ENCODE results near the gene GLI1.

DNA sequence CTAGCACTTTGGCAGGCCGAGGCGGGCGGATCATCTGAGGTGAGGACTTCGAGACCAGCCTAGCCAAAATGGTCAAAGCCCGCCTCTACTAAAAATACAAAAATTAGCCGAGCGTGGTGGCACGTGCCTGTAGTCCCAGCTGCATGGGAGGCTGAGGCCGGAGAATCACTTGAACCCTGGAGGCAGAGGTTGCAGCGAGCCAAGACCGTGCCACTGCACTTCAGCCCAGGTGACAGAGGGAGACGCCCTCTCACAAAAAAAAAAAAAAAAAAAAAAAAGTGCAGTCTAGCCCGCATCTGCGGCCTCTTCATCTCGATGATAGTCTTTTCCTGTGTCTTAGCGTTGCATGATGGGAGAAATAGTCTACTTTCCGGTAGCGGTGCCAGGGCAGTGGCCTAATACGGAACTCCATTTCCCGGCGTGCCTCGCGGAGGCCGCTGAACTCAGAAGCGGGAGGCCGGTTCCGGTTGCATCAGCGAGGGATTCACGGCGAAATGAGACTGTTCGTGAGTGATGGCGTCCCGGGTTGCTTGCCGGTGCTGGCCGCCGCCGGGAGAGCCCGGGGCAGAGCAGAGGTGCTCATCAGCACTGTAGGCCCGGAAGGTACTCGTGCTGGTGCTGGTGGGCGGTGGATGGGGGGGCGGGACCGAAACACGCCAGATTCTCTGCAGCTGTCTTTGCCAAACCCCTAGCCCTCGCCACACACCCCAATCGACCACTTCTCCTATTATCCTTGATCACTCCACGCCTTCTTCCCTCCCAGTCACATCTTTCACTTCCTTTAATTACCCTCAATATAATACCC, 28.2 kb downstream of the GLI1 start, which contains the start of gene MARS1:
- peak; percentile 40 to 53 for TF ChIP-seq POLR2A (IDR thresholded peaks at IDR 0.05)
- TF ChIP-seq, protein P1, sequence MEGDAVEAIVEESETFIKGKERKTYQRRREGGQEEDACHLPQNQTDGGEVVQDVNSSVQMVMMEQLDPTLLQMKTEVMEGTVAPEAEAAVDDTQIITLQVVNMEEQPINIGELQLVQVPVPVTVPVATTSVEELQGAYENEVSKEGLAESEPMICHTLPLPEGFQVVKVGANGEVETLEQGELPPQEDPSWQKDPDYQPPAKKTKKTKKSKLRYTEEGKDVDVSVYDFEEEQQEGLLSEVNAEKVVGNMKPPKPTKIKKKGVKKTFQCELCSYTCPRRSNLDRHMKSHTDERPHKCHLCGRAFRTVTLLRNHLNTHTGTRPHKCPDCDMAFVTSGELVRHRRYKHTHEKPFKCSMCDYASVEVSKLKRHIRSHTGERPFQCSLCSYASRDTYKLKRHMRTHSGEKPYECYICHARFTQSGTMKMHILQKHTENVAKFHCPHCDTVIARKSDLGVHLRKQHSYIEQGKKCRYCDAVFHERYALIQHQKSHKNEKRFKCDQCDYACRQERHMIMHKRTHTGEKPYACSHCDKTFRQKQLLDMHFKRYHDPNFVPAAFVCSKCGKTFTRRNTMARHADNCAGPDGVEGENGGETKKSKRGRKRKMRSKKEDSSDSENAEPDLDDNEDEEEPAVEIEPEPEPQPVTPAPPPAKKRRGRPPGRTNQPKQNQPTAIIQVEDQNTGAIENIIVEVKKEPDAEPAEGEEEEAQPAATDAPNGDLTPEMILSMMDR (IDR thresholded peaks at IDR 0.05), result peak in 3 of 6 experiments; percentile 12 to 14 (median 13)

Data from Peyer's patch (tissue), 4 donors.